NCI-H345 treated with DMSO at 0.1 percent for 48 hours (cell line): ENCODE results near the gene MCM3.

Source experiments
- DNase-seq: peaks from one replicate; lab custom pipeline; 2025; ENCODE audit not compliant: unreplicated experiment; lab: John Stamatoyannopoulos, UW

MCM3 gene

GRCh38 chr6:52254731-52255378 is 29.7 kb downstream of the MCM3 start:
- no peak for DNase-seq

- no peak for DNase-seq
Observed at GRCh38 chr6:52253494-52253893, 31.0 kb downstream of the MCM3 start.

GRCh38 chr6:52251113-52251512 is 33.4 kb downstream of the MCM3 start:
- no peak for DNase-seq

- DNase-seq: no peak
Observed at GRCh38 chr6:52249078-52249477, 35.5 kb downstream of the MCM3 start.

GRCh38 chr6:52245425-52245824 is 39.1 kb downstream of the MCM3 start:
- no peak for DNase-seq

- DNase-seq: no peak
Observed at GRCh38 chr6:52244400-52244799, 40.1 kb downstream of the MCM3 start, which contains the start of gene IL17F. Gene IL17F (minus strand): TSS chr6:52244500. CDS start chr6:52244429, 71 bp downstream.

- DNase-seq: no peak
Observed at GRCh38 chr6:52243282-52243893, 41.2 kb downstream of the MCM3 start.

GRCh38 chr6:52241819-52242218 is 42.7 kb downstream of the MCM3 start:
- no peak for DNase-seq

GRCh38 chr6:52233975-52234823 is 50.3 kb downstream of the MCM3 start:
- peak; percentile 38 for DNase-seq

- DNase-seq: no peak
Observed at GRCh38 chr6:52233005-52233404, 51.5 kb downstream of the MCM3 start.

- no peak for DNase-seq
Observed at GRCh38 chr6:52231406-52232127, 53.0 kb downstream of the MCM3 start.

- DNase-seq: no peak
Observed at GRCh38 chr6:52230685-52231084, 53.9 kb downstream of the MCM3 start.

GRCh38 chr6:52227495-52227894 is 57.0 kb downstream of the MCM3 start:
- DNase-seq: no peak

- DNase-seq: no peak
Observed at GRCh38 chr6:52221302-52221701, 63.2 kb downstream of the MCM3 start.

- no peak for DNase-seq
Observed at GRCh38 chr6:52217761-52218160, 66.8 kb downstream of the MCM3 start.

- DNase-seq: no peak
Observed at GRCh38 chr6:52216932-52217575, 67.5 kb downstream of the MCM3 start.

- no peak for DNase-seq
Observed at GRCh38 chr6:52215787-52216186, 68.8 kb downstream of the MCM3 start.
